HepG2 (cell line): ENCODE results near the gene CPNE5. TPM values are rescaled to one million over a fixed set of nuclear protein-coding genes. Genes with fewer than 3 reads are reported as not detected.

Experiments
- ATAC-seq: fragments of 200-7000 bp; cut with Tn5 transposase; 3 replicates; pipeline ENCODE4 v1.9.1; 2020; ENCODE audit warnings: mild to moderate bottlenecking, moderate library complexity
- BruUV-seq: library from RNA; stranded (reverse); fragments of 400-500 nt; replicated peaks from 2 replicates; lab custom pipeline; 2021; lab: Mats Ljungman, UMichigan
- CTCF ChIA-PET: fragments of 300-600 bp; formaldehyde crosslinking; extraction: SDS; loops from one replicate; lab custom pipeline; 2021; ENCODE audit warnings: low total read pairs, inconsistent platforms, low intra/inter-chr PET ratio; lab: Yijun Ruan, JAX
- POLR2A ChIA-PET: fragments of 350-600 bp; sonication (Branson Sonifier 250); formaldehyde crosslinking; loops from one replicate; lab custom pipeline; 2020; ENCODE audit warnings: antibody characterized with exemption, inconsistent platforms; lab: Yijun Ruan, JAX
- DNase-seq: peaks from one replicate; pipeline ENCODE4 v3.0.0-alpha.2; 2015; ENCODE audit warnings: low spot score
- FAIRE-seq: peaks from 3 replicates; lab custom pipeline; 2011; peaks lifted over from hg19 to GRCh38; lab: Jason Lieb, UNC
- H2AFZ ChIP-seq: one replicate; pipeline ENCODE4 v1.6.1; 2011; ENCODE audit warnings: low read length, inconsistent platforms
- H3K27ac ChIP-seq: fragments of 300-600 bp; 3 replicates; pipeline ENCODE4 v1.8.0; 2011; ENCODE audit warnings: mixed run types, mild to moderate bottlenecking, mixed read lengths, low read length, inconsistent platforms; ENCODE audit not compliant: insufficient read depth; ENCODE audit errors: extremely low read length
- H3K27me3 ChIP-seq, 2 experiments: fragments of 200-600 bp in 1 of 2; 2 replicates in 1 of 2; 3 replicates in 1 of 2; pipeline versions ENCODE4 v1.6.0 to v1.8.0; 2011; ENCODE audit warnings: low read length in 2 of 2, mild to moderate bottlenecking in 2 of 2, moderate library complexity in 2 of 2, inconsistent platforms in 1 of 2; ENCODE audit not compliant: insufficient read depth in 2 of 2, control insufficient read depth in 1 of 2
- H3K36me3 ChIP-seq, 2 experiments: fragments of 200-600 bp in 1 of 2; replicated peaks in 1 of 2; 2 replicates in 1 of 2; 3 replicates in 1 of 2; pipeline versions ENCODE4 v1.5.1 to v1.8.0; 2011; ENCODE audit warnings: low read length in 2 of 2, inconsistent platforms in 1 of 2; ENCODE audit not compliant: insufficient read depth in 2 of 2, control insufficient read depth in 1 of 2
- H3K4me1 ChIP-seq: 2 replicates; pipeline ENCODE4 v1.5.1; 2012; ENCODE audit warnings: low read length, inconsistent platforms; ENCODE audit not compliant: insufficient read depth
- H3K4me2 ChIP-seq: 2 replicates; pipeline ENCODE4 v1.6.0; 2011; ENCODE audit warnings: low read depth, low read length, inconsistent platforms
- H3K4me3 ChIP-seq, 3 experiments: fragments of 200-600 bp in 1 of 3; sonication (generic), shearing (Covaris generic) in 1 of 3; replicated peaks in 1 of 3; 2 replicates each; pipeline ENCODE4 v1.5.1; 2011 to 2016; ENCODE audit warnings: low read length in 3 of 3, inconsistent platforms in 2 of 3, low read depth in 2 of 3, mild to moderate bottlenecking in 2 of 3, control low read depth in 1 of 3, mixed read lengths in 1 of 3; ENCODE audit not compliant: insufficient read depth in 1 of 3
- H3K79me2 ChIP-seq: one replicate; pipeline ENCODE4 v1.6.1; 2011; ENCODE audit warnings: low read length, inconsistent platforms; ENCODE audit not compliant: insufficient read depth
- H3K9ac ChIP-seq: 2 replicates; pipeline ENCODE4 v1.6.0; 2011; ENCODE audit warnings: mild to moderate bottlenecking, low read depth, low read length, inconsistent platforms; ENCODE audit not compliant: insufficient read depth
- H3K9me3 ChIP-seq: 2 replicates; pipeline ENCODE4 v1.5.1; 2012; ENCODE audit warnings: mild to moderate bottlenecking, low read length
- H4K20me1 ChIP-seq: 2 replicates; pipeline ENCODE4 v1.6.0; 2011; ENCODE audit warnings: inconsistent platforms, mild to moderate bottlenecking, low read length, moderate library complexity; ENCODE audit not compliant: insufficient read depth
- ATM ChIP-seq: fragments of 450-650 bp; IDR thresholded peaks from 2 replicates; pipeline ENCODE4 v1.7.1; 2017; ENCODE audit warnings: mild to moderate bottlenecking, borderline replicate concordance
- CERS6 ChIP-seq: sonication (generic); formaldehyde crosslinking; IDR thresholded peaks from 2 replicates; pipeline ENCODE4 v1.5.0; 2020; ENCODE audit warnings: missing genetic modification reagents
- GABPA ChIP-seq, 2 experiments: IDR thresholded peaks; 2 replicates each; pipeline ENCODE4 v1.6.1; 2011 to 2016; ENCODE audit warnings: low read depth in 2 of 2, low read length in 1 of 2, missing biosample characterization in 1 of 2, missing genetic modification characterization in 1 of 2
- HES4 ChIP-seq: sonication (generic); formaldehyde crosslinking; IDR thresholded peaks from 2 replicates; pipeline ENCODE4 v1.9.0; 2021; ENCODE audit warnings: mild to moderate bottlenecking, missing genetic modification reagents, borderline replicate concordance
- HOXA5 ChIP-seq: sonication (generic); formaldehyde crosslinking; IDR thresholded peaks from 2 replicates; pipeline ENCODE4 v1.4.0; 2020; ENCODE audit warnings: missing genetic modification reagents
- KDM3A ChIP-seq: IDR thresholded peaks from 2 replicates; pipeline ENCODE4 v1.6.1; 2018; ENCODE audit warnings: low read depth, missing compliant biosample characterization
- MED8 ChIP-seq: sonication (generic); formaldehyde crosslinking; IDR thresholded peaks from 2 replicates; pipeline ENCODE4 v1.8.1; 2023; ENCODE audit warnings: mild to moderate bottlenecking, missing genetic modification reagents; ENCODE audit not compliant: insufficient replicate concordance
- RXRB ChIP-seq: IDR thresholded peaks from 2 replicates; pipeline ENCODE4 v1.6.1; 2016; ENCODE audit warnings: borderline replicate concordance, missing genetic modification reagents, missing compliant biosample characterization
- ZNF225 ChIP-seq: sonication (generic); formaldehyde crosslinking; IDR thresholded peaks from 2 replicates; pipeline ENCODE4 v1.4.0; 2020; ENCODE audit warnings: mild to moderate bottlenecking, missing genetic modification reagents
- ZNF441 ChIP-seq: sonication (generic); formaldehyde crosslinking; IDR thresholded peaks from 2 replicates; pipeline ENCODE4 v1.7.0; 2021; ENCODE audit warnings: missing genetic modification reagents, borderline replicate concordance
- ZNF460 ChIP-seq: sonication (generic); formaldehyde crosslinking; IDR thresholded peaks from 2 replicates; pipeline ENCODE4 v1.5.1; 2020; ENCODE audit warnings: missing genetic modification reagents, mild to moderate bottlenecking, borderline replicate concordance
- ZNF746 ChIP-seq: sonication (generic); formaldehyde crosslinking; IDR thresholded peaks from 2 replicates; pipeline ENCODE4 v1.8.0; 2022; ENCODE audit warnings: mild to moderate bottlenecking, missing genetic modification reagents
- WGBS: methylation state at CpG from one replicate; pipeline ENCODE4 v1.1.6; 2017; ENCODE audit warnings: low lambda C conversion rate; 5-methylcytosine and 5-hydroxymethylcytosine counted together
- in situ Hi-C: cut with HindIII; loops from 2 replicates; pipeline ENCODE4 v1.10.0; 2017; ENCODE audit warnings: low pct_unique_long_range_greater_than_20kb; ENCODE audit not compliant: extremely low pct_ligation_motif_present
- intact Hi-C: fragments of 100-400 bp; cut with micrococcal nuclease; formaldehyde crosslinking; loops from one replicate; pipeline ENCODE4 v1.10.0; 2022; ENCODE audit not compliant: unreplicated experiment
- polyA plus RNA-seq, 8 experiments: library from polyadenylated mRNA; depleted of rRNA in 3 of 8; stranded (reverse) in 7 of 8; unstranded in 1 of 8; fragments of >200 nt; fragmentation: Illumina TruSeq in 4 of 8; extraction: Trizol in 4 of 8; gene quantifications; 2 replicates each; pipeline versions ENCODE4 v1.2.1 to v1.2.3, GENCODE V29; 2011 to 2016; ENCODE audit warnings: low read depth in 4 of 8, missing spikeins in 1 of 8, mixed read lengths in 1 of 8; ENCODE audit not compliant: insufficient read depth in 1 of 8
- total RNA-seq, 5 experiments: library from RNA; depleted of rRNA; stranded (reverse); fragments of >200 nt; fragmentation: Illumina TruSeq; extraction: Trizol; gene quantifications; 2 replicates each; pipeline ENCODE4 v1.2.3, GENCODE V29; 2016; ENCODE audit warnings: low read depth in 1 of 5
- TF ChIP-seq, protein P1 (sequence below): sonication (generic); formaldehyde crosslinking; IDR thresholded peaks from 2 replicates; pipeline ENCODE4 v1.5.1; 2020; ENCODE audit warnings: missing genetic modification reagents, mild to moderate bottlenecking, borderline replicate concordance
- TF ChIP-seq, protein P2 (sequence below): sonication (generic); formaldehyde crosslinking; IDR thresholded peaks from 2 replicates; pipeline ENCODE4 v1.9.0; 2021; ENCODE audit warnings: missing genetic modification reagents, mild to moderate bottlenecking, borderline replicate concordance
- TF ChIP-seq, protein P3 (sequence below): sonication (generic); formaldehyde crosslinking; IDR thresholded peaks from 2 replicates; pipeline ENCODE4 v1.4.0; 2020; ENCODE audit warnings: missing genetic modification reagents
- TF ChIP-seq, protein P4 (sequence below): sonication (generic); formaldehyde crosslinking; IDR thresholded peaks from 2 replicates; pipeline ENCODE4 v1.8.0; 2022; ENCODE audit warnings: mild to moderate bottlenecking, missing genetic modification reagents, moderate library complexity

CPNE5 gene
- total and polyA plus RNA-seq, 2 of the 13 experiments (the other 11 are each of a cell fraction or from before 2014, with no cell fraction given): 0.16 TPM; not detected in 1

DNA sequence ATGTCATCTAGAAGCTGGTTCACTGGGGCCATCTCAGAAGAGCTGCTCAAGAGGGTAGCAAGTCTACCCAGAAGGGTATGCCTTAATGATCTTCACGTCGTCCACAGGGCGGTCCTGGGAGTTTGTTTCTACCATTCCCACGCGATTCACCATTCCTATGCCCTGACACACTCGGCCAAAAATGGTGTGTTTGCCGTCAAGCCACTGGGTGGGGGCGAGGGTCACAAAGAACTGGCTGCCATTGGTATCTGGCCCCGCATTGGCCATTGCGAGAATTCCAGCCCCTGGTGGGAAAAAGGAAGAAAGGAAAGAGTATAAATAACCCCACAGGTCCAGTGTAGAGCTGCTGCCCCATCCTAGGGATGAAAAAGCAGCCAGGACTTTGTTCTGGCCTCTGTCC is 16.5 kb upstream of the CPNE5 start:
- WGBS: 94% methylated on average over 10 of the region's 10 CpGs
- no peak for ATAC-seq
- Histone ChIP-seq H4K20me1 (no peaks in the 10 kb centered on the region), H3K36me3 (peaks cover 17 to 64% of the 10 kb centered on the region in 2 experiments), H3K4me2 (no peak overlapping the region), H3K9ac (no peak overlapping the region), H2AFZ (no peak overlapping the region), H3K27me3 (no peaks in the 10 kb centered on the region), H3K27ac (no peak overlapping the region), H3K79me2 (peaks cover 19% of the 10 kb centered on the region), H3K4me1 (peaks cover 36% of the 10 kb centered on the region), H3K4me3 (no peak overlapping the region), H3K9me3 (no peaks in the 10 kb centered on the region)
- CTCF ChIA-PET: no interaction called here
- in situ Hi-C loops: no loop called here
- no peak for DNase-seq
- POLR2A ChIA-PET: no interaction called here
- FAIRE-seq: no peak
- BruUV-seq: no TSS peak
- intact Hi-C loops: loop anchor here (10.0 kb wide), 1 partner anchor 231 kb away; no protein-coding TSS in a partner anchor
- no peak for TF ChIP-seq GABPA (IDR thresholded peaks at IDR 0.05; ENCODE audit: low read depth, low read length)
- no peak for TF ChIP-seq GABPA (CRISPR knock-in tag; IDR thresholded peaks at IDR 0.05; ENCODE audit: low read depth)
- no peak for TF ChIP-seq MED8 (CRISPR knock-in tag)
- TF ChIP-seq, protein P1, sequence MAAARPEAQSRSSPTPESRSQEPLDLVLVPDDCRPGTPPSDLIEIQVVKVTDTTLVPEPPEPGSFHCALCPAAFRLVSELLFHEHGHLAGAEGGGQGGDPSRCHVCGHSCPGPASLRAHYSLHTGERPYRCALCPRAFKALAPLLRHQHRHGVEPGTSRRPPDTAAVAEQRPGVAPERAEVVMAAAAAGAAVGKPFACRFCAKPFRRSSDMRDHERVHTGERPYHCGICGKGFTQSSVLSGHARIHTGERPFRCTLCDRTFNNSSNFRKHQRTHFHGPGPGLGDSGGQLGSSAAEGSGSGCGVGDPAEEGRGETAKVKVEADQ: no peak
- no peak for TF ChIP-seq ZNF746 (CRISPR knock-in tag)
- TF ChIP-seq, protein P2, sequence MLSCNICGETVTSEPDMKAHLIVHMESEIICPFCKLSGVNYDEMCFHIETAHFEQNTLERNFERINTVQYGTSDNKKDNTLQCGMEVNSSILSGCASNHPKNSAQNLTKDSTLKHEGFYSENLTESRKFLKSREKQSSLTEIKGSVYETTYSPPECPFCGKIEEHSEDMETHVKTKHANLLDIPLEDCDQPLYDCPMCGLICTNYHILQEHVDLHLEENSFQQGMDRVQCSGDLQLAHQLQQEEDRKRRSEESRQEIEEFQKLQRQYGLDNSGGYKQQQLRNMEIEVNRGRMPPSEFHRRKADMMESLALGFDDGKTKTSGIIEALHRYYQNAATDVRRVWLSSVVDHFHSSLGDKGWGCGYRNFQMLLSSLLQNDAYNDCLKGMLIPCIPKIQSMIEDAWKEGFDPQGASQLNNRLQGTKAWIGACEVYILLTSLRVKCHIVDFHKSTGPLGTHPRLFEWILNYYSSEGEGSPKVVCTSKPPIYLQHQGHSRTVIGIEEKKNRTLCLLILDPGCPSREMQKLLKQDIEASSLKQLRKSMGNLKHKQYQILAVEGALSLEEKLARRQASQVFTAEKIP (CRISPR knock-in tag): no peak
- no peak for TF ChIP-seq ZNF441 (CRISPR knock-in tag)
- no peak for TF ChIP-seq HES4 (CRISPR knock-in tag)
- TF ChIP-seq RXRB (CRISPR knock-in tag): no peak
- TF ChIP-seq ATM: no peak
- TF ChIP-seq KDM3A (CRISPR knock-in tag): no peak
- no peak for TF ChIP-seq ZNF225
- TF ChIP-seq, protein P3, sequence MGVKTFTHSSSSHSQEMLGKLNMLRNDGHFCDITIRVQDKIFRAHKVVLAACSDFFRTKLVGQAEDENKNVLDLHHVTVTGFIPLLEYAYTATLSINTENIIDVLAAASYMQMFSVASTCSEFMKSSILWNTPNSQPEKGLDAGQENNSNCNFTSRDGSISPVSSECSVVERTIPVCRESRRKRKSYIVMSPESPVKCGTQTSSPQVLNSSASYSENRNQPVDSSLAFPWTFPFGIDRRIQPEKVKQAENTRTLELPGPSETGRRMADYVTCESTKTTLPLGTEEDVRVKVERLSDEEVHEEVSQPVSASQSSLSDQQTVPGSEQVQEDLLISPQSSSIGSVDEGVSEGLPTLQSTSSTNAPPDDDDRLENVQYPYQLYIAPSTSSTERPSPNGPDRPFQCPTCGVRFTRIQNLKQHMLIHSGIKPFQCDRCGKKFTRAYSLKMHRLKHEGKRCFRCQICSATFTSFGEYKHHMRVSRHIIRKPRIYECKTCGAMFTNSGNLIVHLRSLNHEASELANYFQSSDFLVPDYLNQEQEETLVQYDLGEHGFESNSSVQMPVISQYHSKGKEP: no peak
- no peak for TF ChIP-seq HOXA5 (CRISPR knock-in tag)
- no peak for TF ChIP-seq CERS6 (CRISPR knock-in tag)
- TF ChIP-seq, protein P4, sequence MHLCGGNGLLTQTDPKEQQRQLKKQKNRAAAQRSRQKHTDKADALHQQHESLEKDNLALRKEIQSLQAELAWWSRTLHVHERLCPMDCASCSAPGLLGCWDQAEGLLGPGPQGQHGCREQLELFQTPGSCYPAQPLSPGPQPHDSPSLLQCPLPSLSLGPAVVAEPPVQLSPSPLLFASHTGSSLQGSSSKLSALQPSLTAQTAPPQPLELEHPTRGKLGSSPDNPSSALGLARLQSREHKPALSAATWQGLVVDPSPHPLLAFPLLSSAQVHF (CRISPR knock-in tag): no peak
- no peak for TF ChIP-seq ZNF460
